ENCODE measurements around the gene XRCC3.
A peak's percentile ranks its signal among the peaks of the same experiment; 100 is the strongest.

The XRCC3 gene

GRCh38 chr14:103709814-103710213, 5.4 kb downstream of the XRCC3 start:
- no peak for TF ChIP-seq CTCF (conservative IDR thresholded peaks at IDR 0.05; ENCODE audit: low read depth)
- DNase-seq (ENCODE audit: low spot score): no peak
- ChIA-PET POLR2A (ENCODE audit: low non-redundant PET) (no interaction called here), CTCF (interaction anchor here (0.6 to 0.7 kb wide), 2 partner anchors 10 to 17 kb away, joined by 3 to 4 read pairs; no protein-coding TSS in a partner anchor)
- peak overlapping the region; percentile 99 for H3K27ac ChIP-seq

DNA sequence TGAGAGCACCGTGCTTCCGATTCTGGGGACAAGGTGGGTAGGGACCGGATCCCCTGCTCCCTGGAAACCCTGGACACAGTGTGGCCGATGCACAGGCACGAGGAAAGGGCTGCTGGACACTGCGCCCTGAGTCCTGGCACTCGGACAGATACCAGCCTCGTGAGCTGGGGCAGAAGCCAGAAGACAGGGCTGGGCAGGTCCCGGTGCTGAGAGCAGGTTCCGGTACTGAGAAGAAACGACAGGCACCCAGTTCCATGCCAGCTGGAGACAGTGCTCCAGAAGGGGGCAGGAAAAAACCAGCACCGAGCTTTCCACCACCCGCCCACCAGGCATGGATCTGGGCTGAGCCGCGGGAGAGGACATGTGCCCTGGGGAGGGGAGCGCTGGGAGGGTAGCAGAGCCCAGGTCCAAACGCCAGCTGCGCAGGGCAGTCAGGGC, 6.5 kb downstream of the XRCC3 start:
- ChIA-PET POLR2A (ENCODE audit: low non-redundant PET) (no interaction called here), CTCF (interaction anchor here (1.1 kb wide), 1 partner anchor 10 kb away, joined by 3 read pairs; no protein-coding TSS in a partner anchor)
- H3K27ac ChIP-seq: peak overlapping the region; percentile 99
- no peak for DNase-seq (ENCODE audit: low spot score)
- no peak for TF ChIP-seq CTCF (conservative IDR thresholded peaks at IDR 0.05; ENCODE audit: low read depth)

GRCh38 chr14:103707329-103708263, 7.7 kb downstream of the XRCC3 start:
- POLR2A ChIA-PET (ENCODE audit: low non-redundant PET): no interaction called here
- no peak for TF ChIP-seq CTCF (conservative IDR thresholded peaks at IDR 0.05; ENCODE audit: low read depth)
- CTCF ChIA-PET: no interaction called here
- DNase-seq (ENCODE audit: low spot score): no peak
- peak overlapping the region; percentile 99 for H3K27ac ChIP-seq

- POLR2A ChIA-PET (ENCODE audit: low non-redundant PET): no interaction called here
- CTCF ChIA-PET: interaction anchor here (0.6 to 1.1 kb wide), 2 partner anchors 13 to 19 kb away, joined by 3 to 5 read pairs; no protein-coding TSS in a partner anchor
- H3K27ac ChIP-seq: peak overlapping the region; percentile 99
- DNase-seq (ENCODE audit: low spot score): no peak
- no peak for TF ChIP-seq CTCF (conservative IDR thresholded peaks at IDR 0.05; ENCODE audit: low read depth)
These were observed 8.5 kb downstream of the XRCC3 start for GRCh38 chr14:103706551-103707328.

- H3K27ac ChIP-seq: peak overlapping the region; percentile 99
- TF ChIP-seq CTCF (conservative IDR thresholded peaks at IDR 0.05; ENCODE audit: low read depth): no peak
- CTCF ChIA-PET: interaction anchor here (1.1 kb wide), 1 partner anchor 12 kb away, joined by 5 read pairs; no protein-coding TSS in a partner anchor
- POLR2A ChIA-PET (ENCODE audit: low non-redundant PET): no interaction called here
- DNase-seq (ENCODE audit: low spot score): no peak
These were observed 9.6 kb downstream of the XRCC3 start for GRCh38 chr14:103705504-103706284.

- ChIA-PET CTCF (no interaction called here), POLR2A (ENCODE audit: low non-redundant PET) (no interaction called here)
- DNase-seq (ENCODE audit: low spot score): no peak
- TF ChIP-seq CTCF (conservative IDR thresholded peaks at IDR 0.05; ENCODE audit: low read depth): no peak
- H3K27ac ChIP-seq: peak overlapping the region; percentile 99
These were observed 10.1 kb downstream of the XRCC3 start for GRCh38 chr14:103705118-103705503.
